SK-N-SH (cell line): ENCODE measurements around the gene P2RX4. TPM values are rescaled to one million over a fixed set of nuclear protein-coding genes. Genes with fewer than 3 reads are reported as not detected.

Source experiments
- CTCF ChIA-PET: fragments of 300-600, 350-600 bp; formaldehyde crosslinking; extraction: SDS; loops from one replicate; lab custom pipeline; 2021; lab: Yijun Ruan, JAX
- POLR2A ChIA-PET: fragments of 350-600 bp; sonication (Branson Sonifier 250); formaldehyde crosslinking; extraction: SDS; loops from one replicate; lab custom pipeline; 2020; ENCODE audit warnings: antibody characterized with exemption, inconsistent platforms; lab: Yijun Ruan, JAX
- DNase-seq: peaks from one replicate; pipeline ENCODE4 v3.0.0; 2012
- H2AFZ ChIP-seq: fragments of 200-600 bp; sonication (generic); 2 replicates; pipeline ENCODE4 v1.8.1; 2016; ENCODE audit warnings: antibody characterized with exemption, mild to moderate bottlenecking, low read depth
- H3F3A ChIP-seq: fragments of 200-600 bp; sonication (generic); replicated peaks from 2 replicates; pipeline ENCODE3; 2016; ENCODE audit warnings: antibody characterized with exemption, mild to moderate bottlenecking; ENCODE audit not compliant: insufficient read depth
- H3K27ac ChIP-seq, 2 experiments: fragments of 200-500 bp in 1 of 2; fragments of 200-600 bp in 1 of 2; sonication (Bioruptor generic) in 1 of 2; sonication (generic), shearing (Covaris generic) in 1 of 2; 2 replicates each; pipeline versions ENCODE4 v1.5.1 to v1.6.1; 2014 to 2016; ENCODE audit warnings: low read depth in 2 of 2, inconsistent platforms in 1 of 2, low read length in 1 of 2, mild to moderate bottlenecking in 1 of 2, mixed read lengths in 1 of 2
- H3K27me3 ChIP-seq: fragments of 200-600 bp; sonication (generic), shearing (Covaris generic); 2 replicates; pipeline ENCODE4 v1.6.1; 2016; ENCODE audit warnings: mixed run types; ENCODE audit not compliant: insufficient read depth
- H3K36me3 ChIP-seq, 2 experiments: fragments of 200-500 bp in 1 of 2; fragments of 200-600 bp in 1 of 2; sonication (Bioruptor generic) in 1 of 2; sonication (generic) in 1 of 2; replicated peaks in 1 of 2; 2 replicates each; pipeline versions ENCODE3 to v1.5.1; 2014 to 2016; ENCODE audit warnings: low read length in 1 of 2, mild to moderate bottlenecking in 1 of 2; ENCODE audit not compliant: insufficient read depth in 2 of 2, control insufficient read depth in 1 of 2
- H3K4me1 ChIP-seq, 2 experiments: fragments of 200-500 bp in 1 of 2; fragments of 200-600 bp in 1 of 2; sonication (Bioruptor generic) in 1 of 2; sonication (generic), shearing (Covaris generic) in 1 of 2; 2 replicates each; pipeline versions ENCODE4 v1.5.1 to v1.6.1; 2014 to 2016; ENCODE audit warnings: low read depth in 1 of 2, low read length in 1 of 2, mixed run types in 1 of 2; ENCODE audit not compliant: insufficient read depth in 2 of 2, control insufficient read depth in 1 of 2
- H3K4me2 ChIP-seq: fragments of 200-600 bp; sonication (generic), shearing (Covaris generic); 2 replicates; pipeline ENCODE4 v1.6.1; 2017; ENCODE audit warnings: mixed run types
- H3K4me3 ChIP-seq, 2 experiments: fragments of 200-500 bp in 1 of 2; fragments of 200-600 bp in 1 of 2; sonication (Bioruptor generic) in 1 of 2; sonication (generic), shearing (Covaris generic) in 1 of 2; 2 replicates each; pipeline versions ENCODE4 v1.5.1 to v1.8.1; 2014 to 2016; ENCODE audit warnings: low read depth in 2 of 2, inconsistent platforms in 1 of 2, low read length in 1 of 2, mild to moderate bottlenecking in 1 of 2, mixed read lengths in 1 of 2, moderate library complexity in 1 of 2
- H3K79me2 ChIP-seq: fragments of 200-600 bp; sonication (generic); 2 replicates; pipeline ENCODE4 v1.8.1; 2017; ENCODE audit warnings: mild to moderate bottlenecking; ENCODE audit not compliant: insufficient read depth
- H3K9ac ChIP-seq: fragments of 200-600 bp; sonication (generic); 2 replicates; pipeline ENCODE4 v1.6.1; 2017; ENCODE audit warnings: mixed run types
- H3K9me2 ChIP-seq: fragments of 200-600 bp; sonication (generic); 2 replicates; pipeline ENCODE4 v1.6.1; 2017; ENCODE audit warnings: mixed run types
- H3K9me3 ChIP-seq: fragments of 200-600 bp; sonication (generic); 2 replicates; pipeline ENCODE4 v1.6.1; 2017; ENCODE audit warnings: mixed run types, mild to moderate bottlenecking, moderate library complexity
- H4K20me1 ChIP-seq: fragments of 200-600 bp; sonication (generic); 2 replicates; pipeline ENCODE4 v1.6.1; 2017; ENCODE audit warnings: mild to moderate bottlenecking, mixed run types; ENCODE audit not compliant: insufficient read depth
- EP300 ChIP-seq, 2 experiments: IDR thresholded peaks; 2 replicates each; pipeline versions ENCODE4 v1.4.0 to v1.6.1; 2012; ENCODE audit warnings: borderline replicate concordance in 1 of 2, low read depth in 1 of 2, low read length in 1 of 2
- EZH2phosphoT487 ChIP-seq: fragments of 200-600 bp; sonication (generic); IDR thresholded peaks from 2 replicates; pipeline ENCODE4 v1.6.1; 2017; ENCODE audit warnings: low read depth, mixed run types, mild to moderate bottlenecking, antibody characterized with exemption, moderate library complexity, borderline replicate concordance
- GATA2 ChIP-seq: sonication (generic); formaldehyde crosslinking; IDR thresholded peaks from 2 replicates; pipeline ENCODE4 v1.5.0; 2020; ENCODE audit warnings: mild to moderate bottlenecking, missing genetic modification reagents
- JUND ChIP-seq: IDR thresholded peaks from 2 replicates; pipeline ENCODE4 v1.4.0; 2012
- MXI1 ChIP-seq: IDR thresholded peaks from 2 replicates; pipeline ENCODE4 v1.6.1; 2012; ENCODE audit warnings: mild to moderate bottlenecking, low read depth, low read length, improper control_type of control experiment
- RAD21 ChIP-seq: IDR thresholded peaks from 2 replicates; pipeline ENCODE4 v1.6.1; 2012; ENCODE audit warnings: mild to moderate bottlenecking, low read length
- SIN3A ChIP-seq: IDR thresholded peaks from 2 replicates; pipeline ENCODE4 v1.6.1; 2012; ENCODE audit warnings: low read depth, mild to moderate bottlenecking, low read length, moderate library complexity, borderline replicate concordance
- TAF1 ChIP-seq: IDR thresholded peaks from 2 replicates; pipeline ENCODE4 v1.6.1; 2012; ENCODE audit warnings: low read depth, mild to moderate bottlenecking, low read length, moderate library complexity, borderline replicate concordance
- WGBS: methylation state at CpG from one replicate; pipeline ENCODE4 v1.1.6; 2017; ENCODE audit warnings: low lambda C conversion rate; 5-methylcytosine and 5-hydroxymethylcytosine counted together
- polyA plus RNA-seq, 3 experiments: library from polyadenylated mRNA; depleted of rRNA; stranded (reverse); fragments of >200 nt; gene quantifications; 2 replicates each; pipeline ENCODE4 v1.2.3, GENCODE V29; 2012
- TF ChIP-seq, protein P1 (sequence below): IDR thresholded peaks from 2 replicates; pipeline ENCODE4 v1.6.1; 2012; ENCODE audit warnings: mild to moderate bottlenecking, low read depth, low read length, moderate library complexity
- TF ChIP-seq, protein P2 (sequence below): fragments of 200-600 bp; sonication (generic); IDR thresholded peaks from 2 replicates; pipeline ENCODE4 v1.6.1; 2017; ENCODE audit warnings: antibody characterized with exemption, mild to moderate bottlenecking, moderate library complexity

P2RX4 gene
- polyA plus RNA-seq, 1 of the 3 experiments (the other 2 are of a cell fraction) = 32.2 TPM

DNA sequence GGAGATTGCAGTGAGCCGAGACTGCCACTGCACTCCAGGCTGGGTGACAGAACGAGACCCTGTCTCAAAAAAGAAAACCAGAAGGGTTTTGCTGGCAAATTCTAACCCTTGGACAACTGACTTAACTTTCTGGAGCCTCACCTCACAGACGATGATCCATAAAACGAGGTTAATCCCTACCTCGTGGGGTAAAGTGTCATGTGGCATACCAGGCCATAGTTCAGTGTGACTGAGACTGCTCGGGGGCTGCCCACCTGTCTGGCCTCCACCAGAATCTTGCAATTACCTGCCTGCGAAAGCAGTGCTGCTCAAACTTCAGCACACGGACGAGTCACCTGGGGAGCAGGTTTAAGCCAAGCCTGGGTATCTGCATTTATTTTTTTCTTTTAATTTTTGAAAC lies 26.8 kb downstream of the P2RX4 start:
- H3K9me3 ChIP-seq = no peaks in the 10 kb centered on the region
- no peak for DNase-seq
- TF ChIP-seq EP300 (IDR thresholded peaks at IDR 0.05; ENCODE audit: borderline replicate concordance in 1 of 2, low read depth in 1 of 2, low read length in 1 of 2) = no peak
- TF ChIP-seq TAF1 = no peak
- TF ChIP-seq MXI1 = no peak
- TF ChIP-seq, protein P1, sequence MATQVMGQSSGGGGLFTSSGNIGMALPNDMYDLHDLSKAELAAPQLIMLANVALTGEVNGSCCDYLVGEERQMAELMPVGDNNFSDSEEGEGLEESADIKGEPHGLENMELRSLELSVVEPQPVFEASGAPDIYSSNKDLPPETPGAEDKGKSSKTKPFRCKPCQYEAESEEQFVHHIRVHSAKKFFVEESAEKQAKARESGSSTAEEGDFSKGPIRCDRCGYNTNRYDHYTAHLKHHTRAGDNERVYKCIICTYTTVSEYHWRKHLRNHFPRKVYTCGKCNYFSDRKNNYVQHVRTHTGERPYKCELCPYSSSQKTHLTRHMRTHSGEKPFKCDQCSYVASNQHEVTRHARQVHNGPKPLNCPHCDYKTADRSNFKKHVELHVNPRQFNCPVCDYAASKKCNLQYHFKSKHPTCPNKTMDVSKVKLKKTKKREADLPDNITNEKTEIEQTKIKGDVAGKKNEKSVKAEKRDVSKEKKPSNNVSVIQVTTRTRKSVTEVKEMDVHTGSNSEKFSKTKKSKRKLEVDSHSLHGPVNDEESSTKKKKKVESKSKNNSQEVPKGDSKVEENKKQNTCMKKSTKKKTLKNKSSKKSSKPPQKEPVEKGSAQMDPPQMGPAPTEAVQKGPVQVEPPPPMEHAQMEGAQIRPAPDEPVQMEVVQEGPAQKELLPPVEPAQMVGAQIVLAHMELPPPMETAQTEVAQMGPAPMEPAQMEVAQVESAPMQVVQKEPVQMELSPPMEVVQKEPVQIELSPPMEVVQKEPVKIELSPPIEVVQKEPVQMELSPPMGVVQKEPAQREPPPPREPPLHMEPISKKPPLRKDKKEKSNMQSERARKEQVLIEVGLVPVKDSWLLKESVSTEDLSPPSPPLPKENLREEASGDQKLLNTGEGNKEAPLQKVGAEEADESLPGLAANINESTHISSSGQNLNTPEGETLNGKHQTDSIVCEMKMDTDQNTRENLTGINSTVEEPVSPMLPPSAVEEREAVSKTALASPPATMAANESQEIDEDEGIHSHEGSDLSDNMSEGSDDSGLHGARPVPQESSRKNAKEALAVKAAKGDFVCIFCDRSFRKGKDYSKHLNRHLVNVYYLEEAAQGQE = no peak
- no peak for TF ChIP-seq GATA2
- TF ChIP-seq RAD21 = no peak
- TF ChIP-seq, protein P2, sequence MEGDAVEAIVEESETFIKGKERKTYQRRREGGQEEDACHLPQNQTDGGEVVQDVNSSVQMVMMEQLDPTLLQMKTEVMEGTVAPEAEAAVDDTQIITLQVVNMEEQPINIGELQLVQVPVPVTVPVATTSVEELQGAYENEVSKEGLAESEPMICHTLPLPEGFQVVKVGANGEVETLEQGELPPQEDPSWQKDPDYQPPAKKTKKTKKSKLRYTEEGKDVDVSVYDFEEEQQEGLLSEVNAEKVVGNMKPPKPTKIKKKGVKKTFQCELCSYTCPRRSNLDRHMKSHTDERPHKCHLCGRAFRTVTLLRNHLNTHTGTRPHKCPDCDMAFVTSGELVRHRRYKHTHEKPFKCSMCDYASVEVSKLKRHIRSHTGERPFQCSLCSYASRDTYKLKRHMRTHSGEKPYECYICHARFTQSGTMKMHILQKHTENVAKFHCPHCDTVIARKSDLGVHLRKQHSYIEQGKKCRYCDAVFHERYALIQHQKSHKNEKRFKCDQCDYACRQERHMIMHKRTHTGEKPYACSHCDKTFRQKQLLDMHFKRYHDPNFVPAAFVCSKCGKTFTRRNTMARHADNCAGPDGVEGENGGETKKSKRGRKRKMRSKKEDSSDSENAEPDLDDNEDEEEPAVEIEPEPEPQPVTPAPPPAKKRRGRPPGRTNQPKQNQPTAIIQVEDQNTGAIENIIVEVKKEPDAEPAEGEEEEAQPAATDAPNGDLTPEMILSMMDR = no peak
- TF ChIP-seq JUND = no peak
- TF ChIP-seq EZH2phosphoT487 = no peak
- TF ChIP-seq, all 33 proteins: peak for 0
- Histone ChIP-seq H2AFZ (no peak overlapping the region), H3K4me1 (peaks cover 0 to 4% of the 10 kb centered on the region in 2 experiments; a peak in 1 of 4 replicates), H3K36me3 (no peaks in the 10 kb centered on the region), H3K9ac (no peak overlapping the region), H3K9me2 (no peaks in the 10 kb centered on the region), H3F3A (no peaks in the 10 kb centered on the region), H3K27ac (no peak overlapping the region), H3K27me3 (no peaks in the 10 kb centered on the region), H4K20me1 (no peaks in the 10 kb centered on the region), H3K4me3 (no peak overlapping the region), H3K79me2 (no peaks in the 10 kb centered on the region), H3K4me2 (no peak overlapping the region)
- POLR2A ChIA-PET = no interaction called here
- CTCF ChIA-PET = no interaction called here
- WGBS = 96% methylated on average over 9 of the region's 9 CpGs

DNA sequence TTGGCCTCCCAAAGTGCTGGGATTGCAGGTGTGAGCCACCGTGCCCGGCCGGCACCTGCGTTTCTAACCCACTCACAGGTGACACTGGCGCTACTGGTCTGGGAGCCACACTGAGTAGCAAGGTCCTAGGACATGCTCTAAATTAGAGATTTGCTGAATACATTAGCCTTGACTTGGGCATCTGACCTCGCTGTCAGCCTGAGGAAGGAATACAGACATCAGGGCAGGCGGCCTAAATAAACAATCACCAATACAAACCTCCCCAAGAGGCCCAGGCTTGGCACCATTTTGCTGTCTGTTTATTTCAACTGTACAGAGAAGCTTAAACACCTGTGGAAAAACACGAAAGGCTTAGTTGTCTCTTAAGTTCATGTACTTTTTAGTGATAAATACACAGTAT lies 27.5 kb downstream of the P2RX4 start:
- H4K20me1 ChIP-seq = no peaks in the 10 kb centered on the region
- no peak overlapping the region for H3K9ac ChIP-seq
- H3K4me2 ChIP-seq = no peak overlapping the region
- no peak for DNase-seq
- no peaks in the 10 kb centered on the region for H3K36me3 ChIP-seq
- H3K4me1 ChIP-seq = peaks cover 0 to 4% of the 10 kb centered on the region in 2 experiments; a peak in 1 of 4 replicates
- no peaks in the 10 kb centered on the region for H3K27me3 ChIP-seq
- H3K9me2 ChIP-seq = no peaks in the 10 kb centered on the region
- ChIA-PET POLR2A (no interaction called here), CTCF (interaction anchor here (1.3 kb wide), 1 partner anchor 27 kb away, joined by 3 read pairs; no protein-coding TSS in a partner anchor)
- WGBS = 87% methylated on average over 8 of the region's 8 CpGs
- no peak overlapping the region for H2AFZ ChIP-seq
- no peak overlapping the region for H3K27ac ChIP-seq
- H3F3A ChIP-seq = no peaks in the 10 kb centered on the region
- no peaks in the 10 kb centered on the region for H3K9me3 ChIP-seq
- TF ChIP-seq SIN3A = no peak
- TF ChIP-seq, protein P2 = no peak
- no peak overlapping the region for H3K4me3 ChIP-seq
- no peaks in the 10 kb centered on the region for H3K79me2 ChIP-seq
